Fibroblast of lung (primary cell): Measurements from ENCODE around the gene SPON2. TPM values are rescaled to one million over a fixed set of nuclear protein-coding genes. Genes with fewer than 3 reads are reported as not detected.
A peak's percentile ranks its signal among the peaks of the same experiment; 100 is the strongest.

Experiments used
- DNase-seq, 2 donors: peaks; one replicate each; pipeline versions ENCODE4 v3.0.0 to v3.0.0-alpha.2; 2010; ENCODE audit warnings: low read depth in 2 of 2
- H2AFZ ChIP-seq: 2 replicates; pipeline ENCODE4 v1.5.1; 2012; ENCODE audit warnings: low read length, control low read depth, inconsistent platforms
- H3K27ac ChIP-seq: 2 replicates; pipeline ENCODE4 v1.5.1; 2011; ENCODE audit warnings: low read length, control low read depth; ENCODE audit not compliant: insufficient read depth
- H3K27me3 ChIP-seq: 2 replicates; pipeline ENCODE4 v1.5.1; 2011; ENCODE audit warnings: mild to moderate bottlenecking, low read length; ENCODE audit not compliant: control insufficient read depth, insufficient read depth
- H3K36me3 ChIP-seq: 2 replicates; pipeline ENCODE4 v1.5.1; 2011; ENCODE audit warnings: low read length; ENCODE audit not compliant: control insufficient read depth, insufficient read depth
- H3K4me1 ChIP-seq: 2 replicates; pipeline ENCODE4 v1.5.1; 2011; ENCODE audit warnings: low read length; ENCODE audit not compliant: control insufficient read depth, insufficient read depth; ENCODE audit errors: extremely low read depth
- H3K4me2 ChIP-seq: 2 replicates; pipeline ENCODE4 v1.5.1; 2011; ENCODE audit warnings: low read length, control low read depth; ENCODE audit not compliant: insufficient read depth; ENCODE audit errors: extremely low read depth
- H3K4me3 ChIP-seq, 4 experiments: fragments of 200-600 bp in 1 of 4; sonication (generic) in 1 of 4; replicated peaks in 1 of 4; 2 replicates each; pipeline ENCODE4 v1.5.1; 2011 to 2016; ENCODE audit warnings: low read length in 4 of 4, low read depth in 3 of 4, mild to moderate bottlenecking in 3 of 4, control low read depth in 2 of 4, inconsistent platforms in 1 of 4, mixed read lengths in 1 of 4; ENCODE audit not compliant: insufficient read depth in 1 of 4; ENCODE audit errors: control extremely low read depth in 1 of 4
- H3K79me2 ChIP-seq: 2 replicates; pipeline ENCODE4 v1.5.1; 2012; ENCODE audit warnings: mild to moderate bottlenecking, low read length, inconsistent platforms; ENCODE audit not compliant: control insufficient read depth, insufficient read depth
- H3K9ac ChIP-seq: 2 replicates; pipeline ENCODE4 v1.5.1; 2011; ENCODE audit warnings: mild to moderate bottlenecking, low read length, control low read depth; ENCODE audit not compliant: insufficient read depth
- H3K9me3 ChIP-seq: 2 replicates; pipeline ENCODE4 v1.5.1; 2012; ENCODE audit warnings: low read depth, low read length; ENCODE audit not compliant: control insufficient read depth, insufficient read depth
- H4K20me1 ChIP-seq: 2 replicates; pipeline ENCODE4 v1.5.1; 2011; ENCODE audit warnings: low read length; ENCODE audit not compliant: control insufficient read depth, insufficient read depth; ENCODE audit errors: extremely low read depth
- CTCF ChIP-seq, 2 donors: IDR thresholded peaks in 1 of 2; conservative IDR thresholded peaks in 1 of 2; 1 replicate in 1 of 2; 2 replicates in 1 of 2; pipeline ENCODE4 v1.5.1; 2011 to 2012; ENCODE audit warnings: low read length in 2 of 2, control low read depth in 1 of 2, inconsistent platforms in 1 of 2, low read depth in 1 of 2, mild to moderate bottlenecking in 1 of 2
- EZH2 ChIP-seq: IDR thresholded peaks from 2 replicates; pipeline ENCODE4 v1.5.1; 2012; ENCODE audit warnings: low read length, control low read depth, mild to moderate bottlenecking; ENCODE audit errors: missing control alignments
- polyA plus RNA-seq, 2 donors: library from polyadenylated mRNA; depleted of rRNA in 1 of 2; stranded (reverse) in 1 of 2; unstranded in 1 of 2; fragments of >200 nt; gene quantifications; 2 replicates each; pipeline ENCODE4 v1.2.1, GENCODE V29; 2011 to 2012; ENCODE audit warnings: missing spikeins in 1 of 2
- total RNA-seq: library from RNA; depleted of rRNA; stranded (reverse); fragments of >200 nt; gene quantifications from 2 replicates; pipeline ENCODE4 v1.2.1, GENCODE V29; 2014

Gene SPON2
- total and polyA plus RNA-seq, 2 donors (not counting 1 experiment from before 2014, with no cell fraction given): 179 to 367 TPM

DNA sequence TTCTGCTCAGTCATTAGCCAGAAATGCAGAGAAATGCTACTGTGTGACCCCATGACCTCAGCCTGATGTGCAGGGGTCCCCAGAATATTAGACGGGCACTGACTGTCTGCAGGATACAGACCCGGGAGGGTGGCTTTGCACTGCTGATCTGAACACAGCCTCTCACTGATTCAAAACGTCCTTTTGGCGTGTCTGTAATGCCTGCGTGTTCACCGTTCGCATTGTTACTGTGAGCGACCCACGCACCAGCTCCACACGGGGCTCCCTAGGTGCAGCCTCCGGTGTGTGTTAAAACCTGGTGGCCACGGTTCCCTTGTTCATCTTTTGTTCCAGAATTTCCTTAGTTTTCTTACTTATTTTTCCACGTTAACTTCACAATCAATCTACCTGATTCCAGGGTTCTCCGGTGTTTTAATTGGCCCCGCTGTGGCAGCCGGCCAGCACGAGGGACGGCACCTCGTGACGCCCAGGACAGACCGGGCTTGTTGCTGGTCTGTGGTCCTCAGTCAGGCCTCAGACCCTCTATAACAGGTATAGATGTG is 32.0 kb upstream of the SPON2 start:
- peaks cover 42% of the 10 kb centered on the region for H3K4me1 ChIP-seq

DNA sequence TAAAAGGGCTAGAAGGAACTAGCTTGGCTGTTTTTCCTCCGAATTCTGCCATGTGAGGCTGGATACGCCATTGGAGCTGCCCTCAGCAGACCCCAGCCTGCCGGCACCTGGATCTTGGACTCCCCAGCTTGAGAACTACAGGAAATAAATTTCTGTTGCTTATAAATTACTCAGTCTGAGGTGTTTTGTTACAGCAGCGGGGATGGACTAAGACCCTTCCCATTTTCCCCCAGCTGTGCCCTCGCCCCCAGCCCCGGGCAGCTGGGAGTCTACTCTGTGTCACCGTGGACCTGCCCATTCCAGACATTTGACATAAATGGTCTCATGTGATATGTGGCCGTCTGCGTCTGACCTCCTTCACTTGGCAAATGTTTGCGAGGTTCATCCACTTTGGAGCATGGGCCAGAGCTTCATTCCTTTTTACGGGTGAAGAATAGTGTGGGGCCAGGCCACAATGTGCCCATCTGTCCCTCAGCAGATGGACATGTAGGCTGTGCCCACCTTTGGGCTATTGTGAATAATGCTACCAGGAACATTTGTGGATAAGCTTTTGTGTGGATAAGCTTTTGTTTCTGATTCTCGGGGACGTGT is 30.7 kb upstream of the SPON2 start:
- Histone ChIP-seq H3K4me3 (no peak overlapping the region), H3K79me2 (peaks cover 9% of the 10 kb centered on the region), H3K4me2 (no peak overlapping the region), H3K36me3 (peaks cover 3% of the 10 kb centered on the region), H3K9ac (no peak overlapping the region), H2AFZ (no peak overlapping the region), H3K4me1 (peaks cover 29% of the 10 kb centered on the region), H3K27me3 (no peaks in the 10 kb centered on the region), H3K27ac (peak overlapping the region; percentile 89), H4K20me1 (no peaks in the 10 kb centered on the region), H3K9me3 (no peaks in the 10 kb centered on the region)
- no peak for DNase-seq
- TF ChIP-seq EZH2 (no peak), CTCF (conservative IDR thresholded peaks at IDR 0.05 in 1 of 2, IDR thresholded peaks at IDR 0.05 in 1 of 2; ENCODE audit: low read depth in 1 of 2, low read length in 2 of 2) (no peak)

More for the DNA sequence above, 32.0 kb upstream of the SPON2 start:
- H3K36me3 ChIP-seq: peaks cover 6% of the 10 kb centered on the region
- H3K79me2 ChIP-seq: peaks cover 9% of the 10 kb centered on the region
- no peak overlapping the region for H3K4me2 ChIP-seq
- TF ChIP-seq EZH2 (no peak), CTCF (conservative IDR thresholded peaks at IDR 0.05 in 1 of 2, IDR thresholded peaks at IDR 0.05 in 1 of 2; ENCODE audit: low read depth in 1 of 2, low read length in 2 of 2) (no peak)
- no peaks in the 10 kb centered on the region for H3K27me3 ChIP-seq
- H3K27ac ChIP-seq: no peak overlapping the region
- no peak overlapping the region for H2AFZ ChIP-seq
- no peaks in the 10 kb centered on the region for H4K20me1 ChIP-seq
- H3K4me3 ChIP-seq: no peak overlapping the region
- H3K9me3 ChIP-seq: no peaks in the 10 kb centered on the region
- no peak overlapping the region for H3K9ac ChIP-seq
- DNase-seq: no peak

DNA sequence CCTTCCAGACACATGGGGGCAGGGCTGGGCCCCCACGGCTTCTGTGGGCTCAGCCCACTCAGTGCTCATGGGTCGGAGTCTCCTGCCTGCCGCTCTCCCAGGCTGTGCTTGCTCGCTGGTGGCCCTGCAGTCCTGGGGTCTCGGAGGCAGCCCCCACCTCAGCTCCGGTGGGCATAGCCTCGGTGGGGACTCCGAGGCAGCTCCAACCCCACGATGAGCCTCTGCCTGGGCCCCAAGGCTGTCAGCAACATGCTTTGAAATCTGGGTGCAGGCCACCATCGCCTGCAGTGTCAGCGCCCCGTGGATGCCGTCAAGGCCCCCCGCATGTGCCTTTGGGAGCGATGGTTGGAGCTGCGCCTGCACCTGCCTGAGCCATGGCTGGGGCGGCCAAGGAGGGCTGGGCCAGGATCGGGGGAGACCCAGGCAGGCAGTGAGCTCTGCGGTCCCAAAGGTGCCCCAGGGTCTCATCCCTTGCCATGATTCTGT is 30.2 kb upstream of the SPON2 start:
- Histone ChIP-seq H2AFZ (no peak overlapping the region), H4K20me1 (no peaks in the 10 kb centered on the region), H3K4me3 (no peak overlapping the region), H3K79me2 (peaks cover 9% of the 10 kb centered on the region), H3K27ac (peak overlapping the region; percentile 89), H3K4me2 (no peak overlapping the region), H3K36me3 (peaks cover 3% of the 10 kb centered on the region), H3K27me3 (no peaks in the 10 kb centered on the region), H3K9me3 (no peaks in the 10 kb centered on the region), H3K4me1 (peaks cover 24% of the 10 kb centered on the region), H3K9ac (peak overlapping the region; percentile 21)
- DNase-seq: no peak
- TF ChIP-seq CTCF (conservative IDR thresholded peaks at IDR 0.05 in 1 of 2, IDR thresholded peaks at IDR 0.05 in 1 of 2; ENCODE audit: low read depth in 1 of 2, low read length in 2 of 2) (no peak), EZH2 (no peak)
